Transverse colon (tissue), 4 donors: ENCODE measurements around the gene RNLS. TPM values are rescaled to one million over a fixed set of nuclear protein-coding genes. Genes with fewer than 3 reads are reported as not detected.
A peak's percentile ranks its signal among the peaks of the same experiment; 100 is the strongest.

Experiments used
- DNase-seq: peaks from one replicate; pipeline ENCODE4 v3.0.0-alpha.2; 2019
- H3K27ac ChIP-seq, 4 donors: fragments of 200-600 bp; sonication (generic); 2 replicates each; pipeline ENCODE4 v1.5.1; 2016 to 2018; ENCODE audit warnings: inconsistent platforms in 4 of 4
- H3K27me3 ChIP-seq: fragments of 200-600 bp; sonication (generic); 2 replicates; pipeline ENCODE4 v1.5.1; 2017; ENCODE audit warnings: inconsistent platforms
- H3K36me3 ChIP-seq, 4 donors: fragments of 200-600 bp; sonication (generic); 2 replicates each; pipeline ENCODE4 v1.5.1; 2017 to 2019; ENCODE audit warnings: inconsistent platforms in 4 of 4
- H3K4me1 ChIP-seq, 4 donors: fragments of 200-600 bp; sonication (generic); 2 replicates each; pipeline ENCODE4 v1.5.1; 2017 to 2020; ENCODE audit warnings: inconsistent platforms in 4 of 4
- H3K4me3 ChIP-seq, 4 donors: fragments of 200-600 bp; sonication (generic); 1 replicate in 1 of 4; 2 replicates in 3 of 4; pipeline versions ENCODE4 v1.5.1 to v1.6.1; 2017 to 2019; ENCODE audit warnings: inconsistent platforms in 4 of 4
- H3K9me3 ChIP-seq, 2 donors: fragments of 200-600 bp; sonication (generic); 2 replicates each; pipeline ENCODE4 v1.5.1; 2017 to 2019; ENCODE audit warnings: inconsistent platforms in 2 of 2
- CTCF ChIP-seq, 5 experiments: fragments of 200-600 bp in 3 of 5; fragments of 450-650 bp in 2 of 5; sonication (generic) in 3 of 5; IDR thresholded peaks; 1 replicate in 2 of 5; 2 replicates in 3 of 5; pipeline ENCODE4 v1.5.1; 2016 to 2017; ENCODE audit warnings: antibody characterized with exemption in 5 of 5, inconsistent platforms in 3 of 5, mild to moderate bottlenecking in 2 of 5, moderate library complexity in 1 of 5
- EP300 ChIP-seq: sonication (generic); formaldehyde crosslinking; IDR thresholded peaks from one replicate; pipeline ENCODE4 v1.6.1; 2017; ENCODE audit warnings: antibody characterized with exemption, low read depth
- POLR2A ChIP-seq: fragments of 450-650 bp; IDR thresholded peaks from one replicate; pipeline ENCODE4 v1.6.1; 2016; ENCODE audit warnings: antibody characterized with exemption, mild to moderate bottlenecking, moderate library complexity
- POLR2AphosphoS5 ChIP-seq, 3 donors: sonication (generic); formaldehyde crosslinking; IDR thresholded peaks; one replicate each; pipeline ENCODE4 v1.6.1; 2016; ENCODE audit warnings: antibody characterized with exemption in 3 of 3
- WGBS, 2 donors: methylation state at CpG; one replicate each; pipeline ENCODE4 v1.1.5; 2018; ENCODE audit warnings: low coverage in 1 of 2; 5-methylcytosine and 5-hydroxymethylcytosine counted together
- in situ Hi-C, 4 donors: fragments of 200-750 bp; cut with MboI; loops; one replicate each; pipeline versions ENCODE4 v1.15.0 to v1.15.1; 2017; ENCODE audit warnings: low sequenced_read_pairs in 3 of 4, low pct_ligation_motif_present in 1 of 4, low pct_unique_long_range_greater_than_20kb in 1 of 4
- intact Hi-C: fragments of 100-400 bp; cut with DNase I; formaldehyde crosslinking; loops from one replicate; pipeline ENCODE4 v1.15.1; 2023; ENCODE audit warnings: low total_unique reads
- total RNA-seq, 4 donors: library from RNA; depleted of rRNA; stranded (reverse); fragments of >200 nt; gene quantifications; one replicate each; pipeline ENCODE4 v1.1.0, GENCODE V29; 2016

Gene RNLS
- total RNA-seq, 4 donors from 2014 or later, result 2.4 to 78.2 (median 28.9) TPM

GRCh38 chr10:88243202-88243744 lies 339.8 kb downstream of the RNLS start:
- peak overlapping the region; percentile 70 to 80 (median 73) for H3K27ac ChIP-seq
- in situ Hi-C loops, result no loop called here
- TF ChIP-seq EP300 (no peak), POLR2AphosphoS5 (IDR thresholded peaks at IDR 0.05) (no peak), CTCF (IDR thresholded peaks at IDR 0.05) (no peak), POLR2A (no peak)
- no peak overlapping the region for H3K4me3 ChIP-seq
- WGBS, 2 donors, result 28 to 45% methylated on average over 5 of the region's 5 CpGs
- no peaks in the 10 kb centered on the region for H3K36me3 ChIP-seq
- H3K27me3 ChIP-seq, result no peaks in the 10 kb centered on the region
- DNase-seq, result no peak
- intact Hi-C loops, result no loop called here
- peaks cover 6 to 52% (median 24%) of the 10 kb centered on the region in 4 donors for H3K4me1 ChIP-seq
- H3K9me3 ChIP-seq, result no peaks in the 10 kb centered on the region

GRCh38 chr10:88241501-88241900 lies 341.6 kb downstream of the RNLS start:
- intact Hi-C loops, result no loop called here
- no peaks in the 10 kb centered on the region for H3K9me3 ChIP-seq
- H3K27me3 ChIP-seq, result no peaks in the 10 kb centered on the region
- TF ChIP-seq POLR2A (no peak), POLR2AphosphoS5 (IDR thresholded peaks at IDR 0.05) (no peak), EP300 (no peak), CTCF (IDR thresholded peaks at IDR 0.05) (no peak)
- WGBS, 2 donors, result 70 to 100% methylated on average over 1 of the region's 1 CpG
- no peaks in the 10 kb centered on the region for H3K36me3 ChIP-seq
- H3K4me1 ChIP-seq, result peaks cover 6 to 59% (median 25%) of the 10 kb centered on the region in 4 donors
- no peak overlapping the region for H3K4me3 ChIP-seq
- DNase-seq, result no peak
- in situ Hi-C loops, result no loop called here
- H3K27ac ChIP-seq, result peak overlapping the region in 1 of 4 donors; percentile 1

GRCh38 chr10:88239212-88239611 lies 343.9 kb downstream of the RNLS start:
- intact Hi-C loops, result loop anchor here (10.0 kb wide), 1 partner anchor 86 kb away; no protein-coding TSS in a partner anchor
- no peak overlapping the region for H3K4me3 ChIP-seq
- 95 to 100% methylated on average over 1 to 2 of the region's 2 CpGs for WGBS, 2 donors
- in situ Hi-C loops, result no loop called here
- TF ChIP-seq CTCF (IDR thresholded peaks at IDR 0.05) (no peak), EP300 (no peak), POLR2AphosphoS5 (IDR thresholded peaks at IDR 0.05) (no peak), POLR2A (no peak)
- H3K27ac ChIP-seq, result no peak overlapping the region
- H3K27me3 ChIP-seq, result no peaks in the 10 kb centered on the region
- no peak for DNase-seq
- peaks cover 6 to 53% (median 20%) of the 10 kb centered on the region in 4 donors for H3K4me1 ChIP-seq
- H3K36me3 ChIP-seq, result no peaks in the 10 kb centered on the region
- H3K9me3 ChIP-seq, result no peaks in the 10 kb centered on the region

- Histone ChIP-seq H3K4me3 (no peak overlapping the region), H3K4me1 (peaks cover 4 to 52% (median 18%) of the 10 kb centered on the region in 4 donors), H3K27me3 (no peaks in the 10 kb centered on the region), H3K27ac (no peak overlapping the region), H3K9me3 (no peaks in the 10 kb centered on the region), H3K36me3 (no peaks in the 10 kb centered on the region)
- TF ChIP-seq EP300 (no peak), CTCF (IDR thresholded peaks at IDR 0.05) (no peak), POLR2AphosphoS5 (IDR thresholded peaks at IDR 0.05) (no peak), POLR2A (no peak)
- no peak for DNase-seq
- intact Hi-C loops (loop anchor here (10.0 kb wide), 1 partner anchor 86 kb away; no protein-coding TSS in a partner anchor), in situ Hi-C loops (no loop called here)
- 90 to 91% methylated on average over 2 of the region's 2 CpGs for WGBS, 2 donors
Observed at GRCh38 chr10:88238615-88238914, 344.6 kb downstream of the RNLS start.
